GM12872 (cell line): ENCODE data around the gene NIPAL3.

Source experiments
- CTCF ChIP-seq: IDR thresholded peaks from 3 replicates; pipeline ENCODE4 v1.5.1; 2011; ENCODE audit warnings: low read depth, mild to moderate bottlenecking, low read length, moderate library complexity; ENCODE audit not compliant: insufficient read depth

The NIPAL3 gene

GRCh38 chr1:24415334-24415909 lies at the start of gene NIPAL3:
NIPAL3 (plus strand) TSS chr1:24415802; CDS start chr1:24419548, 3,746 bp downstream.
- TF ChIP-seq CTCF, result peak; percentile 98

- no peak for TF ChIP-seq CTCF
These were observed 48.9 kb upstream of the NIPAL3 start for GRCh38 chr1:24366707-24367106.

GRCh38 chr1:24369199-24369598 lies 46.4 kb upstream of the NIPAL3 start:
- TF ChIP-seq CTCF, result no peak

GRCh38 chr1:24369801-24370200 lies 45.8 kb upstream of the NIPAL3 start:
- TF ChIP-seq CTCF, result no peak

GRCh38 chr1:24373044-24373443 lies 42.6 kb upstream of the NIPAL3 start:
- TF ChIP-seq CTCF, result no peak

GRCh38 chr1:24373710-24374109 lies 41.9 kb upstream of the NIPAL3 start:
- TF ChIP-seq CTCF, result no peak

GRCh38 chr1:24374891-24375786 lies 40.5 kb upstream of the NIPAL3 start:
- TF ChIP-seq CTCF, result no peak
